ENCODE results near the gene RNU2-1. TPM values are rescaled to one million over a fixed set of nuclear protein-coding genes. Genes with fewer than 3 reads are reported as not detected.
"Not testable (repeated sequence)": the region's sequence is repeated elsewhere in the genome, so short reads cannot be mapped to it uniquely, and the experiment has no call there.

Gene RNU2-1
- total and polyA plus RNA-seq, 3 experiments from 2014 or later: 2,936 to 3,357 TPM; not detected in 1

- Mint-ChIP-seq H3K36me3 (peaks cover 12 to 70% (median 19%) of the 10 kb centered on the region in 3 donors), H3K4me1 (peaks cover 34 to 54% (median 44%) of the 10 kb centered on the region in 3 donors), H3K9me3 (peaks cover 0 to 1% (median 0%) of the 10 kb centered on the region in 5 donors), H3K27ac (peak within 1 kb of the TSS; percentile 59 to 98 (median 96)), H3K27me3 (no peaks in the 10 kb centered on the region), H3K4me3 (peak within 1 kb of the TSS; percentile 83 to 100 (median 96))
- peak within 1 kb of the TSS; percentile 76 for H3K27ac ChIP-seq (ENCODE audit: low read depth, low read length)
- peaks cover 7% of the 10 kb centered on the region for H3K36me3 ChIP-seq (ENCODE audit: insufficient read depth, low read length)
- ChIA-PET CTCF (interaction anchor here (0.7 to 3.6 kb wide), 10 partner anchors 12 to 213 kb away, joined by 3 to 12 read pairs (median 4); partner anchors contain the start of genes IFI35 and RPL27), POLR2A (interaction anchor here (0.5 to 3.7 kb wide), 14 partner anchors 12 to 1523 kb away, joined by 3 to 29 read pairs (median 4); partner anchors contain the start of genes DHX8, EIF1, NBR1 and RPL27)
- DNase-seq: peak; percentile 64 to 84 (median 69)
- H3K9me3 ChIP-seq (ENCODE audit: low read length): no peaks in the 10 kb centered on the region
- H3K4me3 ChIP-seq (ENCODE audit: low read length): peak within 1 kb of the TSS; percentile 79
- no peaks in the 10 kb centered on the region for H3K27me3 ChIP-seq (ENCODE audit: insufficient read depth, low read length, poor library complexity, severe bottlenecking)
- peaks cover 23% of the 10 kb centered on the region for H3K4me1 ChIP-seq (ENCODE audit: insufficient read depth, low read length)
Measured at GRCh38 chr17:43211480-43212402, 22.0 kb downstream of the RNU2-1 start, which contains the start of gene TMEM106A. TSS of gene TMEM106A (plus strand) at chr17:43211875. CDS start at chr17:43213042, 1,167 bp downstream.

GRCh38 chr17:43211123-43211479 lies 22.7 kb downstream of the RNU2-1 start:
- peaks cover 0 to 1% (median 0%) of the 10 kb centered on the region in 5 donors for H3K9me3 Mint-ChIP-seq
- CTCF ChIA-PET: interaction anchor here (0.9 to 2.4 kb wide), 5 partner anchors 11 to 213 kb away, joined by 4 to 7 read pairs (median 5); partner anchors contain the start of genes IFI35 and RPL27
- Histone ChIP-seq H3K36me3 (ENCODE audit: insufficient read depth, low read length) (peaks cover 7% of the 10 kb centered on the region), H3K27me3 (ENCODE audit: insufficient read depth, low read length, poor library complexity, severe bottlenecking) (no peaks in the 10 kb centered on the region), H3K9me3 (ENCODE audit: low read length) (no peaks in the 10 kb centered on the region), H3K27ac (ENCODE audit: low read depth, low read length) (peak overlapping the region; percentile 76), H3K4me1 (ENCODE audit: insufficient read depth, low read length) (peaks cover 23% of the 10 kb centered on the region), H3K4me3 (ENCODE audit: low read length) (peak overlapping the region; percentile 79)
- H3K27me3 Mint-ChIP-seq: no peaks in the 10 kb centered on the region
- POLR2A ChIA-PET: interaction anchor here (0.6 to 3.7 kb wide), 10 partner anchors 11 to 1523 kb away, joined by 3 to 29 read pairs (median 6); partner anchors contain the start of genes DHX8, EIF1, NBR1 and RPL27
- peaks cover 12 to 68% (median 19%) of the 10 kb centered on the region in 3 donors for H3K36me3 Mint-ChIP-seq
- H3K4me1 Mint-ChIP-seq: peaks cover 34 to 54% (median 44%) of the 10 kb centered on the region in 3 donors
- peak overlapping the region; percentile 83 to 100 (median 96) for H3K4me3 Mint-ChIP-seq
- peak overlapping the region; percentile 59 to 98 (median 96) for H3K27ac Mint-ChIP-seq
- no peak for DNase-seq

- H3K4me3 ChIP-seq (ENCODE audit: low read length): peak overlapping the region; percentile 79
- H3K27me3 ChIP-seq (ENCODE audit: insufficient read depth, low read length, poor library complexity, severe bottlenecking): no peaks in the 10 kb centered on the region
- H3K27ac ChIP-seq (ENCODE audit: low read depth, low read length): no peak overlapping the region
- peaks cover 12 to 65% (median 15%) of the 10 kb centered on the region in 3 donors for H3K36me3 Mint-ChIP-seq
- no peaks in the 10 kb centered on the region for H3K27me3 Mint-ChIP-seq
- POLR2A ChIA-PET: interaction anchor here (1.8 to 3.7 kb wide), 3 partner anchors 105 to 157 kb away, joined by 24 to 29 read pairs (median 27); no protein-coding TSS in a partner anchor
- H3K27ac Mint-ChIP-seq: peak overlapping the region; percentile 59 to 98 (median 96)
- peaks cover 31 to 54% (median 41%) of the 10 kb centered on the region in 3 donors for H3K4me1 Mint-ChIP-seq
- peaks cover 0 to 1% (median 0%) of the 10 kb centered on the region in 5 donors for H3K9me3 Mint-ChIP-seq
- CTCF ChIA-PET: no interaction called here
- peaks cover 3% of the 10 kb centered on the region for H3K36me3 ChIP-seq (ENCODE audit: insufficient read depth, low read length)
- no peaks in the 10 kb centered on the region for H3K9me3 ChIP-seq (ENCODE audit: low read length)
- H3K4me3 Mint-ChIP-seq: peak overlapping the region; percentile 83 to 100 (median 96)
- H3K4me1 ChIP-seq (ENCODE audit: insufficient read depth, low read length): peaks cover 23% of the 10 kb centered on the region
- DNase-seq: no peak
Measured at GRCh38 chr17:43210576-43210975, 23.2 kb downstream of the RNU2-1 start.

- H3K4me1 Mint-ChIP-seq; H3K27me3 ChIP-seq (ENCODE audit: insufficient read depth, low read length, poor library complexity, severe bottlenecking); H3K4me3 ChIP-seq (ENCODE audit: low read length); H3K9me3 ChIP-seq (ENCODE audit: low read length); POLR2A ChIA-PET; H3K4me3 Mint-ChIP-seq; CTCF ChIA-PET; H3K27ac Mint-ChIP-seq; H3K27ac ChIP-seq (ENCODE audit: low read depth, low read length); DNase-seq; H3K27me3 Mint-ChIP-seq; H3K9me3 Mint-ChIP-seq; H3K4me1 ChIP-seq (ENCODE audit: insufficient read depth, low read length): not testable (repeated sequence)
- H3K36me3 ChIP-seq (ENCODE audit: insufficient read depth, low read length): peaks cover 49% of the 10 kb centered on the region
- H3K36me3 Mint-ChIP-seq: peaks cover 3 to 76% (median 16%) of the 10 kb centered on the region in 3 donors
Measured at GRCh38 chr17:43203013-43203412, 30.8 kb downstream of the RNU2-1 start.

GRCh38 chr17:43200127-43200526 lies 33.6 kb downstream of the RNU2-1 start:
- Mint-ChIP-seq H3K27me3 (no peaks in the 10 kb centered on the region), H3K9me3 (no peaks in the 10 kb centered on the region), H3K36me3 (peaks cover 3 to 79% (median 16%) of the 10 kb centered on the region in 3 donors), H3K4me1 (no peaks in the 10 kb centered on the region), H3K27ac (peak overlapping the region in 1 of 8 donors; percentile 36), H3K4me3 (no peak overlapping the region)
- H3K36me3 ChIP-seq (ENCODE audit: insufficient read depth, low read length): peaks cover 66% of the 10 kb centered on the region
- ChIA-PET POLR2A (interaction anchor here (1.3 kb wide), 1 partner anchor 12 kb away, joined by 4 read pairs; the partner anchor contains the start of gene TMEM106A), CTCF (interaction anchor here (0.8 to 2.5 kb wide), 2 partner anchors 12 to 194 kb away, joined by 3 to 7 read pairs; partner anchors contain the start of genes IFI35 and TMEM106A)
- no peak overlapping the region for H3K27ac ChIP-seq (ENCODE audit: low read depth, low read length)
- H3K4me1 ChIP-seq (ENCODE audit: insufficient read depth, low read length): no peaks in the 10 kb centered on the region
- no peak overlapping the region for H3K4me3 ChIP-seq (ENCODE audit: low read length)
- no peak for DNase-seq
- no peaks in the 10 kb centered on the region for H3K9me3 ChIP-seq (ENCODE audit: low read length)
- no peaks in the 10 kb centered on the region for H3K27me3 ChIP-seq (ENCODE audit: insufficient read depth, low read length, poor library complexity, severe bottlenecking)

- H3K4me3 Mint-ChIP-seq: no peak overlapping the region
- CTCF ChIA-PET: interaction anchor here (0.8 to 2.5 kb wide), 4 partner anchors 13 to 193 kb away, joined by 3 to 7 read pairs (median 4); partner anchors contain the start of genes IFI35 and TMEM106A
- no peak for DNase-seq
- no peaks in the 10 kb centered on the region for H3K27me3 Mint-ChIP-seq
- Histone ChIP-seq H3K36me3 (ENCODE audit: insufficient read depth, low read length) (peaks cover 70% of the 10 kb centered on the region), H3K27me3 (ENCODE audit: insufficient read depth, low read length, poor library complexity, severe bottlenecking) (no peaks in the 10 kb centered on the region), H3K9me3 (ENCODE audit: low read length) (no peaks in the 10 kb centered on the region), H3K4me1 (ENCODE audit: insufficient read depth, low read length) (no peaks in the 10 kb centered on the region), H3K4me3 (ENCODE audit: low read length) (no peak overlapping the region), H3K27ac (ENCODE audit: low read depth, low read length) (no peak overlapping the region)
- peaks cover 5 to 80% (median 16%) of the 10 kb centered on the region in 3 donors for H3K36me3 Mint-ChIP-seq
- peaks cover 0 to under 1% (median 0%) of the 10 kb centered on the region in 5 donors for H3K9me3 Mint-ChIP-seq
- POLR2A ChIA-PET: interaction anchor here (0.7 to 1.3 kb wide), 2 partner anchors 12 to 115 kb away, joined by 4 to 5 read pairs; partner anchors contain the start of gene TMEM106A
- no peaks in the 10 kb centered on the region for H3K4me1 Mint-ChIP-seq
- peak overlapping the region in 1 of 8 donors; percentile 36 for H3K27ac Mint-ChIP-seq
Measured at GRCh38 chr17:43199633-43200032, 34.1 kb downstream of the RNU2-1 start.

- DNase-seq: no peak
- ChIA-PET CTCF (interaction anchor here (1.3 kb wide), 1 partner anchor 291 kb away, joined by 3 read pairs; the partner anchor contains the start of gene DHX8), POLR2A (no interaction called here)
- Mint-ChIP-seq H3K27ac (peak overlapping the region in 1 of 8 donors; percentile 24), H3K36me3 (peaks cover 12 to 92% (median 19%) of the 10 kb centered on the region in 3 donors), H3K4me3 (no peak overlapping the region), H3K4me1 (peaks cover 0 to 4% (median 2%) of the 10 kb centered on the region in 3 donors), H3K9me3 (peaks cover 0 to 1% (median 0%) of the 10 kb centered on the region in 5 donors), H3K27me3 (no peaks in the 10 kb centered on the region)
- Histone ChIP-seq H3K4me3 (ENCODE audit: low read length) (no peak overlapping the region), H3K4me1 (ENCODE audit: insufficient read depth, low read length) (no peaks in the 10 kb centered on the region), H3K36me3 (ENCODE audit: insufficient read depth, low read length) (peaks cover 74% of the 10 kb centered on the region), H3K9me3 (ENCODE audit: low read length) (no peaks in the 10 kb centered on the region), H3K27ac (ENCODE audit: low read depth, low read length) (no peak overlapping the region), H3K27me3 (ENCODE audit: insufficient read depth, low read length, poor library complexity, severe bottlenecking) (no peaks in the 10 kb centered on the region)
Measured at GRCh38 chr17:43193251-43193650, 40.5 kb downstream of the RNU2-1 start.
